Effector memory CD8-positive, alpha-beta T cell (primary cell): ENCODE results near the gene COMMD10.

Experiments used
- ATAC-seq: fragments of 150-1000 bp; cut with Tn5 transposase; replicated peaks from 2 replicates; pipeline ENCODE4 v1.10.0; 2021; ENCODE audit warnings: mild to moderate bottlenecking, moderate library complexity
- DNase-seq, 3 experiments: peaks; one replicate each; pipeline ENCODE4 v3.0.0; 2021
- H3K27ac Mint-ChIP-seq, 2 donors: one replicate each; pipeline ENCODE4 v1.8.0; 2022; ENCODE audit warnings: mild to moderate bottlenecking in 2 of 2, mixed read lengths in 2 of 2, moderate library complexity in 2 of 2
- H3K27me3 Mint-ChIP-seq, 2 donors: one replicate each; pipeline ENCODE4 v1.8.0; 2022; ENCODE audit warnings: mixed read lengths in 2 of 2
- H3K36me3 Mint-ChIP-seq: one replicate; pipeline ENCODE4 v1.8.0; 2022; ENCODE audit warnings: mild to moderate bottlenecking, moderate library complexity, mixed read lengths; ENCODE audit not compliant: insufficient read depth
- H3K4me1 Mint-ChIP-seq, 2 donors: one replicate each; pipeline ENCODE4 v1.8.0; 2022; ENCODE audit warnings: low read depth in 2 of 2, mixed read lengths in 2 of 2
- H3K4me3 Mint-ChIP-seq, 2 donors: one replicate each; pipeline ENCODE4 v1.8.0; 2022; ENCODE audit warnings: mild to moderate bottlenecking in 2 of 2, mixed read lengths in 2 of 2, moderate library complexity in 2 of 2
- H3K9me3 Mint-ChIP-seq, 2 donors: one replicate each; pipeline ENCODE4 v1.8.0; 2022; ENCODE audit warnings: mixed read lengths in 2 of 2

Gene COMMD10

DNA sequence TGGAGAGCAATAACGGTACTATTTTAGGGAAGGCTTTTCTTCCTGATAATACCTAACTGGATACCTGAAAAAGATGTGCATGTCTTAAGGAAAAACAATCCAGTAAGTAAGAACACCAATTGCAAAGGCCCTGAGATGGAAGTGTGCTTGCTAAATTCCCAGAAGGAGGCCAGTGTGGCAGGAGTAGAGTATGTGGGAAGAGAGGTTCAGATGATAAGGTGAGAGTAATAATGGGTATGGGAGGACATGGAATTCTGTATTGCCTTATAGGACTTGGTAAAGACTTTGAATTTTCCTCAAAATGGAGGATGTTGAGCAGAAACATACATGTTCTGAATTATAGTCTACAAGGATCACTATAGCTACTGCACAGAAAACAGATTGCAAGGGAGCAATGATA lies 89.3 kb downstream of the COMMD10 start:
- Mint-ChIP-seq H3K27me3 (no peaks in the 10 kb centered on the region), H3K36me3 (no peaks in the 10 kb centered on the region), H3K27ac (no peak overlapping the region), H3K4me1 (peaks cover 0 to 7% of the 10 kb centered on the region in 2 donors), H3K4me3 (no peak overlapping the region), H3K9me3 (peaks cover 0 to 1% of the 10 kb centered on the region in 2 donors)
- DNase-seq (no peak), ATAC-seq (no peak)

DNA sequence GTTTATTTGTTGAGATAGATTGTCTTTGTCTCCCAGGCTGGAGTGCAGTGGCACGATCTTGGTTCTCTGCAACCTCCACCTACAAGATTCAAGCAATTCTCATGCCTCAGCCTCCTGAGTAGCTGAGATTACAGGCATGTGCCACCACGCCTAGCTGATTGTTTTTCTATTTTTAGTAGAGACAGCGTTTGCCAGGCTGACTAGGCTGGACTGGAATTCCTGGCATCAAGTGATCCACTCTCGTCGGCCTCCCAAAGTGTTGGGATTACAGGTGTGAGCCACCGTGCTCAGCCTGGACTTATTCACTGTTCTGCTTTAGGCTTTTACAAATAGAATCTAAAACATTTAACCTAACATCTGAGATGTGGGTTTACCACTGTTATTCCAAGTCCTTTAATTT lies 91.3 kb downstream of the COMMD10 start:
- DNase-seq, result no peak
- Mint-ChIP-seq H3K27me3 (no peaks in the 10 kb centered on the region), H3K4me3 (no peak overlapping the region), H3K9me3 (no peaks in the 10 kb centered on the region), H3K4me1 (peaks cover 0 to 7% of the 10 kb centered on the region in 2 donors), H3K27ac (no peak overlapping the region), H3K36me3 (no peaks in the 10 kb centered on the region)
- ATAC-seq, result no peak

DNA sequence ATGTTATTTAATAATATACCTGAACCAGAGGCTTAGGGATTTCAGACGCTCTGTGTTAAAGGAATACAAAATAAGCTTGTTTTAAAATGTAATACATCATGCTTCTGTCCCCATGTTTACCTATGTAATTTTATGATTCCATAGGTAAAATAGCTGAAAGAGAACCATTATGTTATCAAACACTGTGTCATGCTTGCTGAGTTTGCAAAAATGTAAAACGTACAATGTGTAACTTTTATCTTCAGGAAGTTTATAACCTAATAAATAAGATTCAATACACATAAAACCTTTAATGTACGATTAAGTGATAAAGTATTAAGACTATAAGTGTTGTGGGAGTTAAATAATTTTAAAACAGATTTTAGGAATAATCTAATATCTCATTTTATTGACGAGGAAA lies 94.1 kb downstream of the COMMD10 start:
- Mint-ChIP-seq H3K36me3 (no peaks in the 10 kb centered on the region), H3K27ac (no peak overlapping the region), H3K27me3 (no peaks in the 10 kb centered on the region), H3K4me3 (no peak overlapping the region), H3K9me3 (no peaks in the 10 kb centered on the region), H3K4me1 (peaks cover 0 to 15% of the 10 kb centered on the region in 2 donors)
- DNase-seq (no peak), ATAC-seq (no peak)

DNA sequence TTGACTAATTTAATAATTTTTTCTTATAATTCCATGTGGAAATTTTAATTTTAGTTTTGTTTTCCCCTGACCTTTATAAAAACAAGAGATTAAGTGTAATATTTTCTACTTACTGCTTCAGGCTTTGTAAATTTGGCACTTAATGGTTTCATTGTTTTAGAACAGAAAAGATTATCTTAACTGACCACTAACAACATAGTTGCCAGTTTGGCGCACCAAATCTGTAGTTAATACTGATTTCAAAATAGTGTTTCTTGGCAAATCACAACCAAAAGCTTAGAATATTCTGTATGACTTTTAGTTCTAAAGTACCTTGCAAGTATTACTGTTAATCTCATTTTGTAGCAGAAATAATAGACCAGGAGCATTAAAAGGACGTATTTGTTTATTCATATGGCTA lies 124.3 kb downstream of the COMMD10 start:
- H3K4me3 Mint-ChIP-seq, result no peak overlapping the region
- no peaks in the 10 kb centered on the region for H3K27me3 Mint-ChIP-seq
- ATAC-seq, result no peak
- no peaks in the 10 kb centered on the region for H3K36me3 Mint-ChIP-seq
- no peak overlapping the region for H3K27ac Mint-ChIP-seq
- no peaks in the 10 kb centered on the region for H3K9me3 Mint-ChIP-seq
- no peak for DNase-seq
- peaks cover 0 to 9% of the 10 kb centered on the region in 2 donors for H3K4me1 Mint-ChIP-seq

DNA sequence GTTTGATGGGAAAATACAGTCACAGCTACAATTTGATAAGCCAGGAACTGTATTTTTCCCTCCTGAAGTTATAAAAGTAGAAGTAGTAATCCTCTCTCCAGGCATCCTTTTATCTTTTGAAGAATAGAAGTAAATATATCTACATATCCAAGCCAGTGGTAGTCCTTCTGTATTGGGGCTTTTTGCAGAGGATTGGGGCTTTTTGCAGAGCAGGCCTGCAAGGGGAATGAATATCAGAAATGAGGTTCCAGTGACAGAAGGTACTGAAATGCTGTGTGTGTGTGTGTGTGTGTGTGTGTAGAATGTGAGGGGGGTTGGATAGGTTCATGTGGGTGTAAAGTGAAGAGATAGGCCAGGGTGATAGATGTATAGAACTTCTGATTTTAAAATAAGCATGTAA lies 127.4 kb downstream of the COMMD10 start:
- no peak for DNase-seq
- peaks cover 0 to 9% of the 10 kb centered on the region in 2 donors for H3K4me1 Mint-ChIP-seq
- no peak overlapping the region for H3K4me3 Mint-ChIP-seq

DNA sequence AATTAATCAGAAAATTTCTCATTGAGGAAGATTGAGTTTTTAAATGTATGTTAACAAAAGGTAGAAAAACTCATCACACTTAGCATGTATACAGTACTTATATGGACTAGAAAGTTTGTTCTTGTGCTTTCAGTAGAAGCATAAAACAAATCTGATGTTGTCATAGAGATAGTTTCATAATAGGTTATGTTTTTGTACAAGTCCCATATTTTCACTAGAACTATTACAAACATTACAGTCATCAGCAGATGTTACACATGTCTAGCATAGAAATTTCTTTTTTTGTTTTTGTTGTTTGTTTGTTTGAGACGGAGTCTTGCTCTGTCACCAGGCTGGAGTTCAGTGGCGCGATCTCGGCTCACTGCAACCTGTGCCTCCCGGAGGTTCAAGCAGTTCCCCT lies 131.4 kb downstream of the COMMD10 start:
- ATAC-seq, result no peak

More for the DNA sequence above, 127.4 kb downstream of the COMMD10 start:
- no peaks in the 10 kb centered on the region for H3K27me3 Mint-ChIP-seq
- H3K36me3 Mint-ChIP-seq, result no peaks in the 10 kb centered on the region
- no peak overlapping the region for H3K27ac Mint-ChIP-seq
- H3K9me3 Mint-ChIP-seq, result no peaks in the 10 kb centered on the region
- no peak for ATAC-seq

DNA sequence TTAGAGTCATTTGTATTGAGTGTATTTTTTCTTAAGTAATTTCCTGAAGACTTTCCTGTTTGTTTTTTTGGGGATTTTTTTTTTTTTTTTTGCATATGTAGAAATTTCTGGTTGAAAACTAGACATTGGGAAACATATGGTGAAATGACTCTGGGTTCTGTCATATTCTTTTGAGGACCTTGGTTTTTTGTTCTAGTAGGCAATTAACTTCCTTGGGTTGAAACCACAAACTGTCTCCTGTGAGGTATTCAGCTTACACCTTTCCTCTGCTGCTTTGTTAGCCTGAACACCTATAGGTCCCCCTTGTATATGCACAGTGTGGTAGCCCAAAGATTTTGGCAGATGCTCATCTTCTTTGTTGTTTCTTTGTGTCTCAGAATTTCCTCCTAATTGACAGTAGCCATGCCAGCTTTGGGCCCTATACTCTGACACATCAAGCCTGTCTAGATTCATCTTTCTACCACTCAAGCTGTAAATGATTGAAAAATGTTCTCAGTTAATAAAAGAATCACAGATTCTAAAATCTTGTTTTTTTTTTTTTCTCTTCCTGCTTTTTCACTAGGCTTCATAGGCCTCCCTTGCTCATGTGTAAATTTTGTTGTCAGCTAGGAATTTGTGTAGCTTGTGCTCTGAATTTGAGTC lies 140.6 kb downstream of the COMMD10 start:
- no peak overlapping the region for H3K4me3 Mint-ChIP-seq

More for the DNA sequence above, 131.4 kb downstream of the COMMD10 start:
- H3K36me3 Mint-ChIP-seq, result no peaks in the 10 kb centered on the region
- no peak overlapping the region for H3K27ac Mint-ChIP-seq
- no peak for DNase-seq
- peaks cover 4 to 9% of the 10 kb centered on the region in 2 donors for H3K4me1 Mint-ChIP-seq
- H3K27me3 Mint-ChIP-seq, result no peaks in the 10 kb centered on the region
- H3K4me3 Mint-ChIP-seq, result no peak overlapping the region
- H3K9me3 Mint-ChIP-seq, result no peaks in the 10 kb centered on the region

DNA sequence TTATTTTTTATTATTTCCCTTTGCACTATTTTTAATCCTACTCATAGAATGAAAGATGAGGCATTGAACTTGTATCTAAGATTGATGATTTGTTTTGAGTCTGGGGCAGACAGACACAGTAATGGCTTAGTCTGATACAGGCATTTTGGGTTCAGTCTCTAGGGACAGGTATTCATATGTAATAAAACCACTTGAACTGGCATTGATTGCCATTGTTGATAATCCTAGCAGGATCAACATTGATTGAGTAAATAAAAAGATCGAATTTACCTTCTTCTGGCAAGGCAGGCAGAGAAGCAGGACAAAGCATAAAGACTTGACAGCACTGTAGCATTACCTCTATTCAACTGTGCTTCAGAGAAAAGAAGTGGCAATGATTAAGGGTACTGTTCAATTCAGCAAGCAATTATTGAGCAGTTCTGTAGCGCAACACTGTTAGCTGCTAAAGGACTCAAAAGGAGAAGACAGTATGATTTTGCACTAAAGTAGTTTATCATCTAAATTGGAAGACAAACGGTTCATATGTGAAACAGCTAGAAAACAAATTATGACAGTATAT lies 144.4 kb downstream of the COMMD10 start:
- H3K27me3 Mint-ChIP-seq, result no peaks in the 10 kb centered on the region
- DNase-seq, result no peak
- H3K4me3 Mint-ChIP-seq, result no peak overlapping the region
- H3K36me3 Mint-ChIP-seq, result no peaks in the 10 kb centered on the region
- peaks cover 8 to 21% of the 10 kb centered on the region in 2 donors for H3K4me1 Mint-ChIP-seq
- H3K27ac Mint-ChIP-seq, result no peak overlapping the region
- H3K9me3 Mint-ChIP-seq, result peaks cover 0 to 2% of the 10 kb centered on the region in 2 donors
- no peak for ATAC-seq

More for the DNA sequence above, 140.6 kb downstream of the COMMD10 start:
- ATAC-seq (no peak), DNase-seq (no peak)
- no peak overlapping the region for H3K27ac Mint-ChIP-seq
- H3K36me3 Mint-ChIP-seq, result no peaks in the 10 kb centered on the region
- peaks cover 6 to 15% of the 10 kb centered on the region in 2 donors for H3K4me1 Mint-ChIP-seq
- no peaks in the 10 kb centered on the region for H3K27me3 Mint-ChIP-seq
- H3K9me3 Mint-ChIP-seq, result peaks cover 0 to 2% of the 10 kb centered on the region in 2 donors

DNA sequence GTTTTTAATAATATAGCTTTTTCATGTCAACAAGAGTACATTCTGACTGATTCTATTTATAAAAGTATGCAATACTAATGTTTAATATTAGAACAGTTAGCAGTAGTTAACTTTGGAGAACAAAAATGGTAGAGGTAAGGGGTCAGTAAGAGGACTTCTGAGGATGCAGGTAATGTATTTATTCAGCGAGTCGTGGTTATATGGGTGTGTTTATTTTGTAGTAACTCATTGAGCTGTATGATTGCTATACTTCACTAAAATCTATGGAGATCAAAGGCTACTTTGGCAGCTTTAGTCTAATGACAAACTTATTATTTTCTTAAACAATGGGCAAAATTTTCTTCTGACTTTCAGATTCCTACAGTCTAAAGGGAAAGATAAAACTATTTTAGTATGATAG lies 146.5 kb downstream of the COMMD10 start:
- DNase-seq, result no peak

DNA sequence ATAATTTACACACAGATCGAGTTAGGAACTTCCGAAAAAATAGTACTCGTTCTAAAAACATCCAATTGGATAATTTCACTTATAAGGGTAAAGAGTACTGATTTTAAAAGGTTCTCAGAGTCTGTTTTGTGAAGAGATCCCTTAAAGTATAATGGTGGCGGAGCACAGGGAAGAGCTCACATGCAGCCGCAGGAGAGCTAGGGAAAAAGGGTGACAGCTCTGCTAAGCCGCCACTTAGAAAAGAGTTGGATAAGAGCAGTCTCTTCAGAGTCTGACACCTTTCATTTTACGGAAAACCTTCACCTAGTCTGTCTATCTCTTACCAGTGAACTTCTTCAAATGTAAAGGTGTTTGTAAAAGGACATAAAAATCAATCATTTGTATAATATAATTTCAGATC lies 149.9 kb downstream of the COMMD10 start:
- Mint-ChIP-seq H3K27me3 (no peaks in the 10 kb centered on the region), H3K27ac (no peak overlapping the region), H3K9me3 (peaks cover 0 to 2% of the 10 kb centered on the region in 2 donors), H3K4me1 (peaks cover 3 to 10% of the 10 kb centered on the region in 2 donors), H3K36me3 (no peaks in the 10 kb centered on the region), H3K4me3 (no peak overlapping the region)
- ATAC-seq, result no peak
- no peak for DNase-seq

More for the DNA sequence above, 146.5 kb downstream of the COMMD10 start:
- H3K4me1 Mint-ChIP-seq, result peaks cover 5 to 7% of the 10 kb centered on the region in 2 donors
- no peak overlapping the region for H3K4me3 Mint-ChIP-seq
- no peaks in the 10 kb centered on the region for H3K36me3 Mint-ChIP-seq
- no peaks in the 10 kb centered on the region for H3K27me3 Mint-ChIP-seq
- no peak overlapping the region for H3K27ac Mint-ChIP-seq
- no peaks in the 10 kb centered on the region for H3K9me3 Mint-ChIP-seq
- ATAC-seq, result no peak

DNA sequence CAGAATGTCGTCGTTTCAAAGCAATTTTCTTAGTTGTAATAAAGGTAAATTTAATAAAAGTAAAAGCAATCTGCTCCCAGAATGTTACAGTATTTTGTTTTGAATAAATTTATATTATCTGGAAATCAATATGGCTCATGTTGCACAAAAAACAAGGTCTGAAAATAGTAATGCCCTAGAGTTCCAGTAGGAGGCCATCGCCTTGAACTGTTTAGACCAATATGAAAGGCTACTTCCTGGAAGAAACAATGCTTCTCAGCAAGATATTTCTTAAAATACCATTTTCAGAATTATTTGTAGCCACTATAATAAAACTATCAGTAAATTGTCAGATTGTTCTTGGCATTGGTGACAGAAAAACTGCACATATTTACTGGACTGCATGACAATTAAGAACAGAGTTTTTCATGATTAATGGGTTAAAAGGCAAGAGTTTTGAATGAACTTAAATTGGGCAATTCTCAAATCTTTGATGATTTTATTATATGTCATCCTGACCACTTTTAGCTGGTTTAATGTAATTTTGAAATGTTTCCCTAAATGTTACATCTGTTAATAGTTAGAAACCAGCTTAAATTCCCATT lies 153.2 kb downstream of the COMMD10 start:
- Mint-ChIP-seq H3K27ac (no peak overlapping the region), H3K4me3 (no peak overlapping the region), H3K36me3 (peaks cover 3% of the 10 kb centered on the region), H3K27me3 (no peaks in the 10 kb centered on the region), H3K4me1 (peaks cover 3% of the 10 kb centered on the region in 2 donors), H3K9me3 (peaks cover 0 to 2% of the 10 kb centered on the region in 2 donors)
- no peak for DNase-seq
- no peak for ATAC-seq

DNA sequence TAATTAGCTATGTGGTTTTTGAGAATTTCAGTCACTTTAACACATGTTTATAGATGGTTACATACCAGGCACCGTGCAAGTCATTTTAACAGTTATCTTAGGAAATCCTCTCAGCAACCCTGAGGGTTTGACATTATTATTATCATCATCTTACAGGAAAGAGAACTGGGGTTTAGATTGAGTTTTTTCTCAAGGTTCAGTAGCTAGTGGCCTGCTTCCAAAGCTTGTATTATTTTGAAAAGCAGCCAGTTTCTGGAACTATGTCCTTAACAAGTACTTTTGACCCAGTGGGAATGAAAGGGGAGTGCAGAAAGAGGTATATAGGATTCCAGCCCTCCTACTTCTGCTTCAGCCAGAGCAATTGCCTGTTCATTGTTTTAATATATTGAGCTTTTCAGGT lies 157.5 kb downstream of the COMMD10 start:
- Mint-ChIP-seq H3K27me3 (no peaks in the 10 kb centered on the region), H3K27ac (no peak overlapping the region), H3K4me1 (no peaks in the 10 kb centered on the region), H3K36me3 (peaks cover 3% of the 10 kb centered on the region), H3K4me3 (no peak overlapping the region), H3K9me3 (peaks cover 3 to 7% of the 10 kb centered on the region in 2 donors)
- DNase-seq (no peak), ATAC-seq (no peak)

DNA sequence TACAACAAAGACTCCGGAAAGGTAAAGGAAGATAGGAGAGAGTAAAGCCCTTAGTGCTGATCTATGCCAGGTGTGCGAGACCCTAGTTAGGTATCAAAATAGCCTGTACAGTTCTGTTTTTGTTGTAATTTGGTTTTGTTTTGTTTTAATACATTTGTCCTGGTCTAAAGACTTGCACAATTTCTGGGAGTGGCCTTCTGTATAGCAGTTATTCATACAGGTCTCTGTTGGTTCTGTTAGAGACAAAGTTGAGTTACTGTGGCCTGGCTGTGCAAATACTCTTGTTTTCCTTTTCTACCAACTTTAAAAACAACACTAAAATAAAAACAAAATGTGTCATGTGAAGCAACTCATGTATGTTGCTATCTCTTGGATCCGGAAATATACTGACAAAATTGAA lies 163.6 kb downstream of the COMMD10 start:
- no peak overlapping the region for H3K4me3 Mint-ChIP-seq
- DNase-seq (no peak), ATAC-seq (no peak)
- no peak overlapping the region for H3K27ac Mint-ChIP-seq
- no peaks in the 10 kb centered on the region for H3K4me1 Mint-ChIP-seq
- no peaks in the 10 kb centered on the region for H3K27me3 Mint-ChIP-seq
- no peaks in the 10 kb centered on the region for H3K36me3 Mint-ChIP-seq
- H3K9me3 Mint-ChIP-seq, result peaks cover 3 to 7% of the 10 kb centered on the region in 2 donors

DNA sequence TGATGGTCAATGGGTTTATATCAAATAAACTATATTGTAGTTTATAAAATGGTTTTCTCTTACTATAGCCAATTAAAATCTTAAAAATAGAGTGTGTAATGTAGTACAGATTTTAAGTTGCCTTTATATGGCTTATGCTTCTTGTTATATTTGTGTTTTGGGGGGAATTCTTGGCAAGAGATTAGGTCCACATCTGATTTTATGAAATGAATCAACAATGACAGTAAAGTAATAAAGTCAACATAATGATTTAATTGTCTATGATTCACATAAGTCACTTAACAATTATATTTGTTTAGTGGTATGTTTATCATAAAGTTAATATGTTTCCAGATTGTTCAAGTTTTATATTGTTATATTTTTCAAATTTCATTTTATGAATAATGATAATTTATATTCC lies 164.8 kb downstream of the COMMD10 start:
- Mint-ChIP-seq H3K36me3 (no peaks in the 10 kb centered on the region), H3K27ac (no peak overlapping the region), H3K4me3 (no peak overlapping the region), H3K4me1 (no peaks in the 10 kb centered on the region), H3K27me3 (no peaks in the 10 kb centered on the region), H3K9me3 (peaks cover 4 to 14% of the 10 kb centered on the region in 2 donors)
- DNase-seq, result no peak
- ATAC-seq, result no peak
